Keratinocyte (primary cell): Measurements from ENCODE around the gene LRRC4. TPM values are rescaled to one million over a fixed set of nuclear protein-coding genes. Genes with fewer than 3 reads are reported as not detected.

Source experiments
- DNase-seq: peaks from one replicate; pipeline ENCODE4 v3.0.0-alpha.2; 2011; ENCODE audit warnings: low read depth, missing footprints, low spot score
- FAIRE-seq: peaks from 2 replicates; lab custom pipeline; 2011; peaks lifted over from hg19 to GRCh38; lab: Jason Lieb, UNC
- H2AFZ ChIP-seq: 2 replicates; pipeline ENCODE4 v1.6.0; 2012; ENCODE audit warnings: low read length, control low read depth, inconsistent platforms; ENCODE audit not compliant: control insufficient read depth
- H3K27ac ChIP-seq: 2 replicates; pipeline ENCODE4 v1.5.1; 2011; ENCODE audit warnings: low read length; ENCODE audit not compliant: control insufficient read depth, insufficient read depth
- H3K27me3 ChIP-seq: 3 replicates; pipeline ENCODE4 v1.6.0; 2011; ENCODE audit warnings: low read length; ENCODE audit not compliant: control insufficient read depth, insufficient read depth; ENCODE audit errors: extremely low read depth
- H3K36me3 ChIP-seq, 2 experiments: 2 replicates in 1 of 2; 3 replicates in 1 of 2; pipeline ENCODE4 v1.5.1; 2011; ENCODE audit warnings: low read length in 2 of 2, mild to moderate bottlenecking in 1 of 2; ENCODE audit not compliant: control insufficient read depth in 2 of 2, insufficient read depth in 2 of 2; ENCODE audit errors: extremely low read depth in 1 of 2
- H3K4me1 ChIP-seq: 3 replicates; pipeline ENCODE4 v1.5.1; 2011; ENCODE audit warnings: low read length; ENCODE audit not compliant: control insufficient read depth, insufficient read depth; ENCODE audit errors: extremely low read depth
- H3K4me2 ChIP-seq: 3 replicates; pipeline ENCODE4 v1.6.0; 2011; ENCODE audit warnings: low read depth, low read length; ENCODE audit not compliant: control insufficient read depth, insufficient read depth; ENCODE audit errors: extremely low read depth
- H3K4me3 ChIP-seq, 3 experiments: fragments of 200-600 bp in 1 of 3; sonication (generic) in 1 of 3; 2 replicates in 2 of 3; 3 replicates in 1 of 3; pipeline ENCODE4 v1.5.1; 2011 to 2016; ENCODE audit warnings: low read length in 3 of 3, mild to moderate bottlenecking in 3 of 3, control low read depth in 2 of 3, inconsistent platforms in 1 of 3, low read depth in 1 of 3, mixed read lengths in 1 of 3, mixed run types in 1 of 3, moderate library complexity in 1 of 3; ENCODE audit not compliant: control insufficient read depth in 2 of 3, insufficient read depth in 2 of 3; ENCODE audit errors: extremely low read depth in 1 of 3
- H3K79me2 ChIP-seq: 2 replicates; pipeline ENCODE4 v1.6.0; 2012; ENCODE audit warnings: low read length; ENCODE audit not compliant: control insufficient read depth, insufficient read depth
- H3K9ac ChIP-seq: 3 replicates; pipeline ENCODE4 v1.6.0; 2011; ENCODE audit warnings: low read length; ENCODE audit not compliant: control insufficient read depth, insufficient read depth; ENCODE audit errors: extremely low read depth
- H3K9me1 ChIP-seq: 3 replicates; pipeline ENCODE4 v1.6.0; 2011; ENCODE audit warnings: low read length; ENCODE audit not compliant: control insufficient read depth, insufficient read depth; ENCODE audit errors: extremely low read depth
- H3K9me3 ChIP-seq: 2 replicates; pipeline ENCODE4 v1.5.1; 2012; ENCODE audit warnings: low read depth, low read length; ENCODE audit not compliant: control insufficient read depth
- H4K20me1 ChIP-seq: 3 replicates; pipeline ENCODE4 v1.6.0; 2011; ENCODE audit warnings: low read length; ENCODE audit not compliant: control insufficient read depth, insufficient read depth; ENCODE audit errors: extremely low read depth
- EZH2 ChIP-seq: IDR thresholded peaks from one replicate; pipeline ENCODE4 v1.6.1; 2012; ENCODE audit warnings: inconsistent platforms, mild to moderate bottlenecking, low read length, moderate library complexity
- dilution Hi-C: fragments of 300-500 bp; cut with MboI; formaldehyde crosslinking; loops from one replicate; pipeline ENCODE4 v1.7.0; 2020; ENCODE audit warnings: low sequenced_read_pairs; ENCODE audit not compliant: extremely low pct_ligation_motif_present
- polyA plus RNA-seq, 5 experiments: library from polyadenylated mRNA; depleted of rRNA in 3 of 5; stranded (reverse) in 3 of 5; stranded (forward) in 1 of 5; unstranded in 1 of 5; fragments of >200 nt; gene quantifications; 1 replicate in 1 of 5; 2 replicates in 3 of 5; 3 replicates in 1 of 5; pipeline versions ENCODE4 v1.2.1 to v1.2.3, GENCODE V29; 2011 to 2012; ENCODE audit warnings: missing spikeins in 2 of 5, low read depth in 1 of 5, low replicate concordance in 1 of 5
- TF ChIP-seq, protein P1 (sequence below), 3 experiments: IDR thresholded peaks in 1 of 3; conservative IDR thresholded peaks in 1 of 3; optimal IDR thresholded peaks in 1 of 3; 2 replicates in 2 of 3; 3 replicates in 1 of 3; pipeline versions ENCODE3 to v1.5.1; 2011; ENCODE audit warnings: low read length in 3 of 3, mild to moderate bottlenecking in 3 of 3, moderate library complexity in 2 of 3, control low read depth in 1 of 3, inconsistent platforms in 1 of 3; ENCODE audit not compliant: insufficient read depth in 2 of 3; ENCODE audit errors: extremely low read depth in 1 of 3

LRRC4 gene
- polyA plus RNA-seq, 1 donor (not counting 4 experiments of a cell fraction or from before 2014, with no cell fraction given): 0.07 TPM

- Histone ChIP-seq H3K4me1 (no peaks in the 10 kb centered on the region), H3K9ac (no peak overlapping the region), H3K79me2 (no peaks in the 10 kb centered on the region), H2AFZ (no peak overlapping the region), H3K9me3 (no peaks in the 10 kb centered on the region), H3K9me1 (no peaks in the 10 kb centered on the region), H3K27ac (no peak overlapping the region), H3K4me2 (no peak overlapping the region), H3K36me3 (peaks cover 3 to 16% of the 10 kb centered on the region in 2 experiments), H3K4me3 (no peak overlapping the region), H3K27me3 (no peaks in the 10 kb centered on the region), H4K20me1 (no peaks in the 10 kb centered on the region)
- DNase-seq (no peak), FAIRE-seq (no peak)
- TF ChIP-seq, protein P1, sequence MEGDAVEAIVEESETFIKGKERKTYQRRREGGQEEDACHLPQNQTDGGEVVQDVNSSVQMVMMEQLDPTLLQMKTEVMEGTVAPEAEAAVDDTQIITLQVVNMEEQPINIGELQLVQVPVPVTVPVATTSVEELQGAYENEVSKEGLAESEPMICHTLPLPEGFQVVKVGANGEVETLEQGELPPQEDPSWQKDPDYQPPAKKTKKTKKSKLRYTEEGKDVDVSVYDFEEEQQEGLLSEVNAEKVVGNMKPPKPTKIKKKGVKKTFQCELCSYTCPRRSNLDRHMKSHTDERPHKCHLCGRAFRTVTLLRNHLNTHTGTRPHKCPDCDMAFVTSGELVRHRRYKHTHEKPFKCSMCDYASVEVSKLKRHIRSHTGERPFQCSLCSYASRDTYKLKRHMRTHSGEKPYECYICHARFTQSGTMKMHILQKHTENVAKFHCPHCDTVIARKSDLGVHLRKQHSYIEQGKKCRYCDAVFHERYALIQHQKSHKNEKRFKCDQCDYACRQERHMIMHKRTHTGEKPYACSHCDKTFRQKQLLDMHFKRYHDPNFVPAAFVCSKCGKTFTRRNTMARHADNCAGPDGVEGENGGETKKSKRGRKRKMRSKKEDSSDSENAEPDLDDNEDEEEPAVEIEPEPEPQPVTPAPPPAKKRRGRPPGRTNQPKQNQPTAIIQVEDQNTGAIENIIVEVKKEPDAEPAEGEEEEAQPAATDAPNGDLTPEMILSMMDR (optimal IDR thresholded peaks at IDR 0.05 in 1 of 3, IDR thresholded peaks at IDR 0.05 in 1 of 3, conservative IDR thresholded peaks at IDR 0.05 in 1 of 3; ENCODE audit: extremely low read depth in 1 of 3, insufficient read depth in 2 of 3, low read length in 3 of 3): no peak
- no peak for TF ChIP-seq EZH2
- dilution Hi-C loops: no loop called here
These were observed 33.9 kb downstream of the LRRC4 start for GRCh38 chr7:127997226-127997922.

GRCh38 chr7:127996253-127997071 is 34.8 kb downstream of the LRRC4 start:
- Histone ChIP-seq H4K20me1 (no peaks in the 10 kb centered on the region), H3K79me2 (no peaks in the 10 kb centered on the region), H3K4me3 (no peak overlapping the region), H3K9ac (no peak overlapping the region), H2AFZ (no peak overlapping the region), H3K9me3 (no peaks in the 10 kb centered on the region), H3K4me1 (no peaks in the 10 kb centered on the region), H3K27ac (no peak overlapping the region), H3K36me3 (peaks cover 7 to 17% of the 10 kb centered on the region in 2 experiments), H3K27me3 (no peaks in the 10 kb centered on the region), H3K4me2 (no peak overlapping the region), H3K9me1 (no peaks in the 10 kb centered on the region)
- dilution Hi-C loops: no loop called here
- FAIRE-seq: no peak
- DNase-seq: no peak
- TF ChIP-seq EZH2: no peak
- TF ChIP-seq, protein P1 (optimal IDR thresholded peaks at IDR 0.05 in 1 of 3, IDR thresholded peaks at IDR 0.05 in 1 of 3, conservative IDR thresholded peaks at IDR 0.05 in 1 of 3; ENCODE audit: extremely low read depth in 1 of 3, insufficient read depth in 2 of 3, low read length in 3 of 3): no peak
